Parathyroid adenoma (tissue), 2 donors: Measurements from ENCODE around the gene EPHB1.

ENCODE experiments used
- H2AFZ ChIP-seq: fragments of 300-600 bp; sonication (generic); one replicate; pipeline ENCODE4 v1.7.0; 2017; ENCODE audit warnings: antibody characterized with exemption, mild to moderate bottlenecking
- H3K27ac ChIP-seq: fragments of 300-600 bp; sonication (generic); one replicate; pipeline ENCODE4 v1.7.0; 2017
- H3K27me3 ChIP-seq: fragments of 300-600 bp; sonication (generic); one replicate; pipeline ENCODE4 v1.7.0; 2017; ENCODE audit warnings: low read length; ENCODE audit not compliant: control insufficient read depth, insufficient read depth
- H3K36me3 ChIP-seq: fragments of 300-600 bp; sonication (generic); one replicate; pipeline ENCODE4 v1.7.0; 2017; ENCODE audit warnings: low read length; ENCODE audit not compliant: control insufficient read depth, insufficient read depth
- H3K4me1 ChIP-seq: fragments of 300-600 bp; sonication (generic); one replicate; pipeline ENCODE4 v1.7.0; 2017; ENCODE audit warnings: control low read depth
- H3K4me2 ChIP-seq: fragments of 300-600 bp; sonication (generic); one replicate; pipeline ENCODE4 v1.7.0; 2017; ENCODE audit warnings: low read length
- H3K4me3 ChIP-seq: fragments of 300-600 bp; sonication (generic); one replicate; pipeline ENCODE4 v1.7.0; 2017; ENCODE audit warnings: low read depth, low read length
- H3K79me2 ChIP-seq: fragments of 300-600 bp; sonication (generic); one replicate; pipeline ENCODE4 v1.7.0; 2017; ENCODE audit warnings: control low read depth
- H3K9ac ChIP-seq: fragments of 300-600 bp; sonication (generic); one replicate; pipeline ENCODE4 v1.7.0; 2017; ENCODE audit warnings: mild to moderate bottlenecking
- H3K9me3 ChIP-seq: fragments of 300-600 bp; sonication (generic); one replicate; pipeline ENCODE4 v1.7.0; 2017; ENCODE audit warnings: low read length; ENCODE audit not compliant: control insufficient read depth
- CTCF ChIP-seq: fragments of 300-600 bp; sonication (generic); IDR thresholded peaks from one replicate; pipeline ENCODE4 v1.7.0; 2017; ENCODE audit warnings: antibody characterized with exemption, mild to moderate bottlenecking
- donor health status: primary hyperparathyroidism.

The EPHB1 gene

DNA sequence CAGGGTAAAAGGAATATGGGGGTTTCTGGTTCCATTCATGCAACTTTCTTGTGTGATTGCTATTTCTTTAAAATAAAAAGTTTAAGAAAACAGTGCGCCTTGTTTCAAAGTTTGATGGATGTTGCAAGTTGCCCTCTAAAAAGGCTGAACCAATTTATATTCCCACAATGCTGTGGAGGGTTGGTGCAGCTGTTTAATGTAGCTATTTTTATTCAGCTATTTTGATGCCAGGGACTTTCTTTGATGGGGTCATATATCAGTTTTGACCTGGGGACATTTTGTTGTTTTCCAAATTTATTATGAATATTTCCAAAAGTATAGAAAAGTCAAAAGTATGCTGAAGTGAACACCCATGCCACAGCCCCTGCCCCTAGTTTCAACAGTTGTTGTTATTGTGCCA is 20.5 kb downstream of the EPHB1 start:
- Histone ChIP-seq H3K9ac (no peak overlapping the region), H3K79me2 (no peaks in the 10 kb centered on the region), H3K4me3 (no peak overlapping the region), H3K4me2 (no peak overlapping the region), H3K36me3 (no peaks in the 10 kb centered on the region), H3K4me1 (no peaks in the 10 kb centered on the region), H3K27ac (no peak overlapping the region), H3K27me3 (no peaks in the 10 kb centered on the region), H3K9me3 (no peaks in the 10 kb centered on the region), H2AFZ (no peak overlapping the region)
- no peak for TF ChIP-seq CTCF

- H3K4me1 ChIP-seq, result no peaks in the 10 kb centered on the region
- H3K4me3 ChIP-seq, result no peak overlapping the region
- no peak overlapping the region for H3K4me2 ChIP-seq
- H3K9ac ChIP-seq, result no peak overlapping the region
- H3K9me3 ChIP-seq, result no peaks in the 10 kb centered on the region
- H3K27ac ChIP-seq, result no peak overlapping the region
- no peaks in the 10 kb centered on the region for H3K27me3 ChIP-seq
- no peak for TF ChIP-seq CTCF
- H3K79me2 ChIP-seq, result no peaks in the 10 kb centered on the region
- H2AFZ ChIP-seq, result no peak overlapping the region
- no peaks in the 10 kb centered on the region for H3K36me3 ChIP-seq
Measured at GRCh38 chr3:134816623-134817022, 21.6 kb downstream of the EPHB1 start.

- H3K9ac ChIP-seq, result no peak overlapping the region
- no peak overlapping the region for H3K27ac ChIP-seq
- no peak for TF ChIP-seq CTCF
- H3K36me3 ChIP-seq, result no peaks in the 10 kb centered on the region
- no peaks in the 10 kb centered on the region for H3K4me1 ChIP-seq
- no peak overlapping the region for H2AFZ ChIP-seq
- H3K27me3 ChIP-seq, result no peaks in the 10 kb centered on the region
- H3K79me2 ChIP-seq, result no peaks in the 10 kb centered on the region
- H3K9me3 ChIP-seq, result no peaks in the 10 kb centered on the region
- H3K4me2 ChIP-seq, result no peak overlapping the region
- H3K4me3 ChIP-seq, result no peak overlapping the region
Measured at GRCh38 chr3:134817297-134817696, 22.2 kb downstream of the EPHB1 start.

DNA sequence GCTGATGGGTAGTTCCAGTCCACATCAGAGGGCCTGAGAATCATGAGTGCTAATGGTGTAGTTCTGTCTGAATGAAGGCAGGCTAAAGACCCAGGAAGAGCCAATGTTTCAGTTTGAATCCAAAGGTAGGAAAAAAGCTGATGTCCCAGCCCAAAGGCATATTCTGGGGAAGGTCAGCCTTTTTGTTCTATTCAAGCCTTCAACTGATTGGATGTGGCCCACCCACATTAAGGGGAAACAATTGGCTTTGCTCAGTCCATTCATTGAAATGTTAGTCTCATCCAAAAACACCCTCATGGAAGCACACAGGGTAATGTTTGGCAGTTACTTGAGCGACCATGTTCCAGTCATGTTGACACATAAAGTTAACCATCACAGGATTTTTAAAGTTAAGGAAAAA is 25.9 kb downstream of the EPHB1 start:
- no peak overlapping the region for H3K4me2 ChIP-seq
- no peak overlapping the region for H3K9ac ChIP-seq
- H3K27me3 ChIP-seq, result no peaks in the 10 kb centered on the region
- H3K27ac ChIP-seq, result no peak overlapping the region
- no peak for TF ChIP-seq CTCF
- H3K4me1 ChIP-seq, result no peaks in the 10 kb centered on the region
- H2AFZ ChIP-seq, result no peak overlapping the region
- H3K36me3 ChIP-seq, result no peaks in the 10 kb centered on the region
- H3K4me3 ChIP-seq, result no peak overlapping the region
- H3K79me2 ChIP-seq, result no peaks in the 10 kb centered on the region
- no peaks in the 10 kb centered on the region for H3K9me3 ChIP-seq

- no peaks in the 10 kb centered on the region for H3K36me3 ChIP-seq
- no peak overlapping the region for H3K4me2 ChIP-seq
- no peak overlapping the region for H3K27ac ChIP-seq
- H3K4me3 ChIP-seq, result no peak overlapping the region
- no peaks in the 10 kb centered on the region for H3K79me2 ChIP-seq
- TF ChIP-seq CTCF, result no peak
- no peaks in the 10 kb centered on the region for H3K27me3 ChIP-seq
- H2AFZ ChIP-seq, result no peak overlapping the region
- H3K9ac ChIP-seq, result no peak overlapping the region
- no peaks in the 10 kb centered on the region for H3K4me1 ChIP-seq
- H3K9me3 ChIP-seq, result no peaks in the 10 kb centered on the region
Measured at GRCh38 chr3:134822090-134822489, 27.0 kb downstream of the EPHB1 start.
